Nephron (organoid): Measurements from ENCODE around the gene EPHA7.

ENCODE experiments used
- H3K27ac Mint-ChIP-seq, 3 experiments: 2 replicates each; pipeline ENCODE4 v1.8.0; 2020; ENCODE audit warnings: mixed read lengths in 3 of 3, mild to moderate bottlenecking in 2 of 3, moderate library complexity in 1 of 3
- H3K27me3 Mint-ChIP-seq: 2 replicates; pipeline ENCODE4 v1.8.0; 2021; ENCODE audit warnings: low read depth, mild to moderate bottlenecking, moderate library complexity, mixed read lengths
- H3K36me3 Mint-ChIP-seq: 2 replicates; pipeline ENCODE4 v1.8.0; 2020; ENCODE audit warnings: low read depth, mixed read lengths
- H3K4me1 Mint-ChIP-seq: 2 replicates; pipeline ENCODE4 v1.8.0; 2020; ENCODE audit warnings: mixed read lengths
- H3K4me3 Mint-ChIP-seq, 3 experiments: 2 replicates each; pipeline ENCODE4 v1.8.0; 2020; ENCODE audit warnings: mild to moderate bottlenecking in 3 of 3, mixed read lengths in 3 of 3, moderate library complexity in 2 of 3
- H3K9me3 Mint-ChIP-seq: 2 replicates; pipeline ENCODE4 v1.8.0; 2020; ENCODE audit warnings: mixed read lengths
- CTCF ChIP-seq, 3 experiments: fragments of 200-600 bp; sonication (generic); IDR thresholded peaks; one replicate each; pipeline ENCODE4 v1.5.0; 2021; ENCODE audit warnings: antibody characterized with exemption in 3 of 3; ENCODE audit not compliant: unreplicated experiment in 3 of 3

The EPHA7 gene

GRCh38 chr6:93304505-93304904 lies 114.9 kb downstream of the EPHA7 start:
- no peak for TF ChIP-seq CTCF (IDR thresholded peaks at IDR 0.05; ENCODE audit: unreplicated experiment in 3 of 3)
- no peak overlapping the region for H3K27ac Mint-ChIP-seq
- H3K4me3 Mint-ChIP-seq, result no peak overlapping the region
- no peaks in the 10 kb centered on the region for H3K4me1 Mint-ChIP-seq
- no peaks in the 10 kb centered on the region for H3K9me3 Mint-ChIP-seq
- H3K36me3 Mint-ChIP-seq, result peaks cover 4% of the 10 kb centered on the region
- no peaks in the 10 kb centered on the region for H3K27me3 Mint-ChIP-seq

DNA sequence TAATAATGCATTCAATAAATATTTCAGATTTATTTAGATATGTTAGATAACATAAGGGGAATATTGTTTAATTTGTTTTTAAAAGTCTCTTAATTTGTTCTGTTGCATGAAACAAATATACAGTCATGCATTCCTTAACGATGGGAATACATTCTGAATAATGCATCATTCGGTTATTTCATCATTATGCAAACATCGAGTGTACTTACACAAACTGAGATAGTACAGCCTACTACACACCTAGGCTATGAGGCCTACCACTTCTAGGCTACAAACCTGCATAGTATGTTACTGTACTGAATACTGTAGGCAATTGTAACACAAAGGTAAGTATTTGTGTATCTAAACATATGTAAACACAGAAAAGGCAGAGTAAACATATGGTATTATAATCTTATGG lies 118.7 kb downstream of the EPHA7 start:
- H3K4me3 Mint-ChIP-seq, result no peak overlapping the region
- no peaks in the 10 kb centered on the region for H3K4me1 Mint-ChIP-seq

GRCh38 chr6:93299622-93300021 lies 119.7 kb downstream of the EPHA7 start:
- H3K27ac Mint-ChIP-seq, result no peak overlapping the region
- H3K27me3 Mint-ChIP-seq, result no peaks in the 10 kb centered on the region
- H3K9me3 Mint-ChIP-seq, result no peaks in the 10 kb centered on the region
- no peak overlapping the region for H3K4me3 Mint-ChIP-seq
- H3K4me1 Mint-ChIP-seq, result no peaks in the 10 kb centered on the region
- no peak for TF ChIP-seq CTCF (IDR thresholded peaks at IDR 0.05; ENCODE audit: unreplicated experiment in 3 of 3)
- peaks cover 5% of the 10 kb centered on the region for H3K36me3 Mint-ChIP-seq

More for the DNA sequence above, 118.7 kb downstream of the EPHA7 start:
- Mint-ChIP-seq H3K36me3 (peaks cover 5% of the 10 kb centered on the region), H3K27ac (no peak overlapping the region), H3K9me3 (no peaks in the 10 kb centered on the region), H3K27me3 (no peaks in the 10 kb centered on the region)
- TF ChIP-seq CTCF (IDR thresholded peaks at IDR 0.05; ENCODE audit: unreplicated experiment in 3 of 3), result no peak

- H3K9me3 Mint-ChIP-seq, result no peaks in the 10 kb centered on the region
- no peak overlapping the region for H3K27ac Mint-ChIP-seq
- H3K27me3 Mint-ChIP-seq, result no peaks in the 10 kb centered on the region
- peaks cover 5% of the 10 kb centered on the region for H3K36me3 Mint-ChIP-seq
- H3K4me1 Mint-ChIP-seq, result no peaks in the 10 kb centered on the region
- H3K4me3 Mint-ChIP-seq, result no peak overlapping the region
- TF ChIP-seq CTCF (IDR thresholded peaks at IDR 0.05; ENCODE audit: unreplicated experiment in 3 of 3), result no peak
These were observed 123.7 kb downstream of the EPHA7 start for GRCh38 chr6:93295631-93296030.

GRCh38 chr6:93294879-93295278 lies 124.5 kb downstream of the EPHA7 start:
- Mint-ChIP-seq H3K27ac (no peak overlapping the region), H3K36me3 (peaks cover 5% of the 10 kb centered on the region), H3K4me1 (no peaks in the 10 kb centered on the region), H3K9me3 (no peaks in the 10 kb centered on the region), H3K4me3 (no peak overlapping the region), H3K27me3 (no peaks in the 10 kb centered on the region)
- no peak for TF ChIP-seq CTCF (IDR thresholded peaks at IDR 0.05; ENCODE audit: unreplicated experiment in 3 of 3)

GRCh38 chr6:93293872-93294271 lies 125.5 kb downstream of the EPHA7 start:
- Mint-ChIP-seq H3K27ac (no peak overlapping the region), H3K36me3 (no peaks in the 10 kb centered on the region), H3K4me1 (no peaks in the 10 kb centered on the region), H3K9me3 (no peaks in the 10 kb centered on the region), H3K27me3 (no peaks in the 10 kb centered on the region), H3K4me3 (no peak overlapping the region)
- TF ChIP-seq CTCF (IDR thresholded peaks at IDR 0.05; ENCODE audit: unreplicated experiment in 3 of 3), result no peak
